Measurements from ENCODE around the gene DBH. TPM values are rescaled to one million over a fixed set of nuclear protein-coding genes. Genes with fewer than 3 reads are reported as not detected.

Gene DBH
- total and polyA plus RNA-seq, 2 of the 13 experiments (the other 11 are each of a cell fraction or from before 2014, with no cell fraction given): not detected

DNA sequence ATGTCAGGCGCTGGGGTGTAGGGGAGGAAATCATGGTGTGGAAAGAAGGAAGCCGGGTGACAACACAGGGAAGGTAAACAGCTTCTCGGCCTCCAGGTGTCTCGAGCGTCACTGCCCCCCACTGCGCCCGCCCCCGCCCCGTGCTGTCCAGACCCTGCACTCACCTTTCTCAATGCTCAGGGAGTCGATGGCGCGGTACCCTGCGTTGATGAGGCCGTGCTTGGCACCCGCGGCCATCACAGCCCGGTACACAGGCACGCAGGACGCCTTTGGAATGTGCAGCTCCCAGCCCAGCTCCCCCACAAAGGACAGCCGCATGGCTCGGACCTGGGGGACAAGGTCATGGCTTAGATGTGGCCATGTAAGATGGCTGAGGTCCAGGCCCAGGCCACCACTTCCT, 35.2 kb downstream of the DBH start:
- BruUV-seq (replicated peaks): no TSS peak
- no peak overlapping the region for H3K9ac ChIP-seq (ENCODE audit: insufficient read depth, low read depth, low read length)
- no peak overlapping the region for H3K4me3 ChIP-seq (replicated peaks in 1 of 3; ENCODE audit: insufficient read depth in 1 of 3, low read depth in 2 of 3, low read length in 3 of 3)
- no peaks in the 10 kb centered on the region for H3K9me3 ChIP-seq (ENCODE audit: low read length)
- H3K4me2 ChIP-seq (ENCODE audit: low read depth, low read length): no peak overlapping the region
- no peaks in the 10 kb centered on the region for H3K79me2 ChIP-seq (ENCODE audit: insufficient read depth, low read length)
- 88% methylated on average over 11 of the region's 21 CpGs for WGBS (ENCODE audit: low lambda C conversion rate)
- CTCF ChIA-PET (ENCODE audit: low intra/inter-chr PET ratio, low total read pairs): no interaction called here
- no peak overlapping the region for H2AFZ ChIP-seq (ENCODE audit: low read length)
- DNase-seq (ENCODE audit: low spot score) (no peak), FAIRE-seq (no peak), ATAC-seq (no peak)
- TF ChIP-seq ARID2 (CRISPR knock-in tag; IDR thresholded peaks at IDR 0.05; ENCODE audit: borderline replicate concordance): no peak
- no peak for TF ChIP-seq KDM6A (CRISPR knock-in tag; IDR thresholded peaks at IDR 0.05; ENCODE audit: low read depth)
- TF ChIP-seq GTF2F1 (IDR thresholded peaks at IDR 0.05; ENCODE audit: low read length): no peak
- TF ChIP-seq, protein P1, sequence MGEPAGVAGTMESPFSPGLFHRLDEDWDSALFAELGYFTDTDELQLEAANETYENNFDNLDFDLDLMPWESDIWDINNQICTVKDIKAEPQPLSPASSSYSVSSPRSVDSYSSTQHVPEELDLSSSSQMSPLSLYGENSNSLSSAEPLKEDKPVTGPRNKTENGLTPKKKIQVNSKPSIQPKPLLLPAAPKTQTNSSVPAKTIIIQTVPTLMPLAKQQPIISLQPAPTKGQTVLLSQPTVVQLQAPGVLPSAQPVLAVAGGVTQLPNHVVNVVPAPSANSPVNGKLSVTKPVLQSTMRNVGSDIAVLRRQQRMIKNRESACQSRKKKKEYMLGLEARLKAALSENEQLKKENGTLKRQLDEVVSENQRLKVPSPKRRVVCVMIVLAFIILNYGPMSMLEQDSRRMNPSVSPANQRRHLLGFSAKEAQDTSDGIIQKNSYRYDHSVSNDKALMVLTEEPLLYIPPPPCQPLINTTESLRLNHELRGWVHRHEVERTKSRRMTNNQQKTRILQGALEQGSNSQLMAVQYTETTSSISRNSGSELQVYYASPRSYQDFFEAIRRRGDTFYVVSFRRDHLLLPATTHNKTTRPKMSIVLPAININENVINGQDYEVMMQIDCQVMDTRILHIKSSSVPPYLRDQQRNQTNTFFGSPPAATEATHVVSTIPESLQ (CRISPR knock-in tag; conservative IDR thresholded peaks at IDR 0.05): no peak
- no peak for TF ChIP-seq PHF5A (CRISPR knock-in tag; IDR thresholded peaks at IDR 0.05; ENCODE audit: low read depth, unreplicated experiment)
- no peak for TF ChIP-seq ATF7-NPFF (CRISPR knock-in tag; IDR thresholded peaks at IDR 0.05; ENCODE audit: low read depth)
- no peak for TF ChIP-seq ZFP82 (CRISPR knock-in tag; IDR thresholded peaks at IDR 0.05; ENCODE audit: borderline replicate concordance)
- no peak for TF ChIP-seq ZNF260 (CRISPR knock-in tag; IDR thresholded peaks at IDR 0.05; ENCODE audit: borderline replicate concordance, low read depth)
- no peak for TF ChIP-seq ZFX (CRISPR knock-in tag; IDR thresholded peaks at IDR 0.05; ENCODE audit: low read depth)
- TF ChIP-seq, protein P2, sequence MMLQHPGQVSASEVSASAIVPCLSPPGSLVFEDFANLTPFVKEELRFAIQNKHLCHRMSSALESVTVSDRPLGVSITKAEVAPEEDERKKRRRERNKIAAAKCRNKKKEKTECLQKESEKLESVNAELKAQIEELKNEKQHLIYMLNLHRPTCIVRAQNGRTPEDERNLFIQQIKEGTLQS (CRISPR knock-in tag; IDR thresholded peaks at IDR 0.05): no peak
- no peak for TF ChIP-seq ZNF746 (CRISPR knock-in tag; IDR thresholded peaks at IDR 0.05)
- no peak for TF ChIP-seq ZNF17 (CRISPR knock-in tag; IDR thresholded peaks at IDR 0.05)
- TF ChIP-seq SP4 (CRISPR knock-in tag; IDR thresholded peaks at IDR 0.05): no peak
- no peak for TF ChIP-seq ZNF274 (CRISPR knock-in tag; IDR thresholded peaks at IDR 0.05)
- no peak for TF ChIP-seq SRSF4 (IDR thresholded peaks at IDR 0.05; ENCODE audit: low read depth, low read length, poor library complexity, severe bottlenecking)
- TF ChIP-seq FOXA3 (CRISPR knock-in tag; IDR thresholded peaks at IDR 0.05): no peak
- H3K36me3 ChIP-seq (replicated peaks in 1 of 2; ENCODE audit: control insufficient read depth in 1 of 2, insufficient read depth in 2 of 2, low read length in 2 of 2): peaks cover 9 to 17% of the 10 kb centered on the region in 2 experiments; a peak in 4 of 5 replicates
- intact Hi-C loops (cut with micrococcal nuclease; ENCODE audit: unreplicated experiment) (no loop called here), in situ Hi-C loops (cut with HindIII; ENCODE audit: extremely low pct_ligation_motif_present, low pct_unique_long_range_greater_than_20kb) (no loop called here)
- H3K27ac ChIP-seq (ENCODE audit: extremely low read length, insufficient read depth, low read length): no peak overlapping the region
- no peaks in the 10 kb centered on the region for H3K4me1 ChIP-seq (ENCODE audit: insufficient read depth, low read length)
- POLR2A ChIA-PET: no interaction called here
- no peaks in the 10 kb centered on the region for H4K20me1 ChIP-seq (ENCODE audit: insufficient read depth, low read length)
- no peaks in the 10 kb centered on the region for H3K27me3 ChIP-seq (ENCODE audit: control insufficient read depth in 1 of 2, insufficient read depth in 2 of 2, low read length in 2 of 2)

Measured in HepG2 (cell line).